ENCODE measurements around the gene SGTA.

SGTA gene

DNA sequence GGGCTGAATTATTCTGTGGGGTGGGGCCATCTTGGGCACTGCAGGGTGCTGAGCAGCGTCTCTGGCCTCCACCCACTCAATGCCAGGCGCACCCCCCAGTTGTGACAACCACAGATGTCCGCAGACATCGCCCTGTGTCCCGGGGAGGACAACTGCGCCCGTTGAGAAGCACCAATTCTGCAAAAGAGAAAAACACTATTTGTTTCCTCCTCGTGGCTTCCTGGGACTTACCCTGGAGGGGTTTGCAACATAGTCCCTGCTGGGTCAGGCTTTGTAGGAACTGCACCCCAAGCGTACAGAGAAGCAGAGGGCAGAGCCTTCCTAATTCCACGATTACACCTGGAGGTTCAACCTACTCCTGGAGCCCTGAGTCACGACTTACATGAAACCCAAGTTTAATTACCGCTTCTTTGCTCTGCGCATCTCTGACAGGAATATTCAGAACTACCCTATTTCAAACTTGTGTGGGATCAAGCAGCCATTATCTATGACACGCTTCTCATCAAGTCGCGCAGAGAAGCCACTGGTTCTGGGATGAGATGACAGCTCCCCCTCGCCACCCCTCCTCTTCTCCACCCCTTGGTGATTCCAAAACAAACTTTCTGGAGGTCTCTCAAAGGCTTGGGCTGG is 32.1 kb downstream of the SGTA start (continued):
- TF ChIP-seq, protein P1, sequence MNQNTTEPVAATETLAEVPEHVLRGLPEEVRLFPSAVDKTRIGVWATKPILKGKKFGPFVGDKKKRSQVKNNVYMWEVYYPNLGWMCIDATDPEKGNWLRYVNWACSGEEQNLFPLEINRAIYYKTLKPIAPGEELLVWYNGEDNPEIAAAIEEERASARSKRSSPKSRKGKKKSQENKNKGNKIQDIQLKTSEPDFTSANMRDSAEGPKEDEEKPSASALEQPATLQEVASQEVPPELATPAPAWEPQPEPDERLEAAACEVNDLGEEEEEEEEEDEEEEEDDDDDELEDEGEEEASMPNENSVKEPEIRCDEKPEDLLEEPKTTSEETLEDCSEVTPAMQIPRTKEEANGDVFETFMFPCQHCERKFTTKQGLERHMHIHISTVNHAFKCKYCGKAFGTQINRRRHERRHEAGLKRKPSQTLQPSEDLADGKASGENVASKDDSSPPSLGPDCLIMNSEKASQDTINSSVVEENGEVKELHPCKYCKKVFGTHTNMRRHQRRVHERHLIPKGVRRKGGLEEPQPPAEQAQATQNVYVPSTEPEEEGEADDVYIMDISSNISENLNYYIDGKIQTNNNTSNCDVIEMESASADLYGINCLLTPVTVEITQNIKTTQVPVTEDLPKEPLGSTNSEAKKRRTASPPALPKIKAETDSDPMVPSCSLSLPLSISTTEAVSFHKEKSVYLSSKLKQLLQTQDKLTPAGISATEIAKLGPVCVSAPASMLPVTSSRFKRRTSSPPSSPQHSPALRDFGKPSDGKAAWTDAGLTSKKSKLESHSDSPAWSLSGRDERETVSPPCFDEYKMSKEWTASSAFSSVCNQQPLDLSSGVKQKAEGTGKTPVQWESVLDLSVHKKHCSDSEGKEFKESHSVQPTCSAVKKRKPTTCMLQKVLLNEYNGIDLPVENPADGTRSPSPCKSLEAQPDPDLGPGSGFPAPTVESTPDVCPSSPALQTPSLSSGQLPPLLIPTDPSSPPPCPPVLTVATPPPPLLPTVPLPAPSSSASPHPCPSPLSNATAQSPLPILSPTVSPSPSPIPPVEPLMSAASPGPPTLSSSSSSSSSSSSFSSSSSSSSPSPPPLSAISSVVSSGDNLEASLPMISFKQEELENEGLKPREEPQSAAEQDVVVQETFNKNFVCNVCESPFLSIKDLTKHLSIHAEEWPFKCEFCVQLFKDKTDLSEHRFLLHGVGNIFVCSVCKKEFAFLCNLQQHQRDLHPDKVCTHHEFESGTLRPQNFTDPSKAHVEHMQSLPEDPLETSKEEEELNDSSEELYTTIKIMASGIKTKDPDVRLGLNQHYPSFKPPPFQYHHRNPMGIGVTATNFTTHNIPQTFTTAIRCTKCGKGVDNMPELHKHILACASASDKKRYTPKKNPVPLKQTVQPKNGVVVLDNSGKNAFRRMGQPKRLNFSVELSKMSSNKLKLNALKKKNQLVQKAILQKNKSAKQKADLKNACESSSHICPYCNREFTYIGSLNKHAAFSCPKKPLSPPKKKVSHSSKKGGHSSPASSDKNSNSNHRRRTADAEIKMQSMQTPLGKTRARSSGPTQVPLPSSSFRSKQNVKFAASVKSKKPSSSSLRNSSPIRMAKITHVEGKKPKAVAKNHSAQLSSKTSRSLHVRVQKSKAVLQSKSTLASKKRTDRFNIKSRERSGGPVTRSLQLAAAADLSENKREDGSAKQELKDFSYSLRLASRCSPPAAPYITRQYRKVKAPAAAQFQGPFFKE (tag by site-specific recombination; IDR thresholded peaks at IDR 0.05; ENCODE audit: borderline replicate concordance) = no peak
- TF ChIP-seq ZNF658 (tag by site-specific recombination; IDR thresholded peaks at IDR 0.05) (no peak), ZBTB1 (tag by site-specific recombination; IDR thresholded peaks at IDR 0.05) (no peak), ZNF768 (tag by site-specific recombination; IDR thresholded peaks at IDR 0.05) (no peak), YY2 (tag by site-specific recombination; IDR thresholded peaks at IDR 0.05) (no peak), ZNF624 (tag by site-specific recombination; IDR thresholded peaks at IDR 0.05) (no peak), ZNF391 (tag by site-specific recombination; IDR thresholded peaks at IDR 0.05; ENCODE audit: borderline replicate concordance, low read depth) (no peak), ZNF24 (tag by site-specific recombination; IDR thresholded peaks at IDR 0.05) (no peak), ZNF544 (tag by site-specific recombination; IDR thresholded peaks at IDR 0.05) (no peak), ZNF2 (tag by site-specific recombination; IDR thresholded peaks at IDR 0.05) (no peak), MYNN (tag by site-specific recombination; IDR thresholded peaks at IDR 0.05; ENCODE audit: borderline replicate concordance) (no peak)
- TF ChIP-seq, protein P2, sequence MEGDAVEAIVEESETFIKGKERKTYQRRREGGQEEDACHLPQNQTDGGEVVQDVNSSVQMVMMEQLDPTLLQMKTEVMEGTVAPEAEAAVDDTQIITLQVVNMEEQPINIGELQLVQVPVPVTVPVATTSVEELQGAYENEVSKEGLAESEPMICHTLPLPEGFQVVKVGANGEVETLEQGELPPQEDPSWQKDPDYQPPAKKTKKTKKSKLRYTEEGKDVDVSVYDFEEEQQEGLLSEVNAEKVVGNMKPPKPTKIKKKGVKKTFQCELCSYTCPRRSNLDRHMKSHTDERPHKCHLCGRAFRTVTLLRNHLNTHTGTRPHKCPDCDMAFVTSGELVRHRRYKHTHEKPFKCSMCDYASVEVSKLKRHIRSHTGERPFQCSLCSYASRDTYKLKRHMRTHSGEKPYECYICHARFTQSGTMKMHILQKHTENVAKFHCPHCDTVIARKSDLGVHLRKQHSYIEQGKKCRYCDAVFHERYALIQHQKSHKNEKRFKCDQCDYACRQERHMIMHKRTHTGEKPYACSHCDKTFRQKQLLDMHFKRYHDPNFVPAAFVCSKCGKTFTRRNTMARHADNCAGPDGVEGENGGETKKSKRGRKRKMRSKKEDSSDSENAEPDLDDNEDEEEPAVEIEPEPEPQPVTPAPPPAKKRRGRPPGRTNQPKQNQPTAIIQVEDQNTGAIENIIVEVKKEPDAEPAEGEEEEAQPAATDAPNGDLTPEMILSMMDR (tag by site-specific recombination; IDR thresholded peaks at IDR 0.05) = no peak

DNA sequence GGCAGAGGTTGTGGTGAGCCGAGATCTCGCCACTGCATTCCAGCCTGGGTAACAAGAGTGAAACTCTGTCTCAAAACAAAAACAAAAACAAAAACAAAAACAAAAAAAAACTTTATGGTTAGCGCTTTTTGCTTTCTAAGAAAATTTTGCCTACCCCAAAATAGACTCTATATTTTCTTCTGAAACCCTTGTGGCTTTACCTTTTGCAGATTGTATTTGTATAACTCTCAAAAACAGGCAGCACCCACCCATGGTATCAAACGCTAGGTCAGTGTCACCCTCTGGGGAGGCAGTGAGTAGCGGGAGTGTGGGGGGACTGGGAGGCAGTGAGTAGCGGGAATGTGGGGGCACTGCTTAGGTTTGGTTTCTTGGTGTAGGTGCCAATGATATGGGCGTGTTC is 35.7 kb downstream of the SGTA start:
- TF ChIP-seq FEZF1 (tag by site-specific recombination; IDR thresholded peaks at IDR 0.05) (no peak), EGR2 (tag by site-specific recombination; IDR thresholded peaks at IDR 0.05; ENCODE audit: low read depth) (0 out of 2 replicates have a peak, but pooled peaks have one; percentile 26)
- H3K36me3 ChIP-seq (ENCODE audit: control insufficient read depth in 2 of 2, insufficient read depth in 1 of 2, low read length in 2 of 2) = no peaks in the 10 kb centered on the region; a peak in 1 of 3 replicates
- no peak overlapping the region for H3K4me3 ChIP-seq (ENCODE audit: low read depth, low read length)
- no peaks in the 10 kb centered on the region for H3K9me3 ChIP-seq (ENCODE audit: control insufficient read depth, insufficient read depth, low read depth, low read length)
- ChIA-PET CTCF (interaction anchor here (0.7 to 3.3 kb wide), 3 partner anchors 8 to 138 kb away, joined by 6 to 54 read pairs (median 8); no protein-coding TSS in a partner anchor), POLR2A (no interaction called here)
- H3K4me1 ChIP-seq (ENCODE audit: control insufficient read depth, insufficient read depth, low read length) = no peaks in the 10 kb centered on the region
- no peak overlapping the region for H3K27ac ChIP-seq (ENCODE audit: extremely low read depth, low read depth, low read length)

DNA sequence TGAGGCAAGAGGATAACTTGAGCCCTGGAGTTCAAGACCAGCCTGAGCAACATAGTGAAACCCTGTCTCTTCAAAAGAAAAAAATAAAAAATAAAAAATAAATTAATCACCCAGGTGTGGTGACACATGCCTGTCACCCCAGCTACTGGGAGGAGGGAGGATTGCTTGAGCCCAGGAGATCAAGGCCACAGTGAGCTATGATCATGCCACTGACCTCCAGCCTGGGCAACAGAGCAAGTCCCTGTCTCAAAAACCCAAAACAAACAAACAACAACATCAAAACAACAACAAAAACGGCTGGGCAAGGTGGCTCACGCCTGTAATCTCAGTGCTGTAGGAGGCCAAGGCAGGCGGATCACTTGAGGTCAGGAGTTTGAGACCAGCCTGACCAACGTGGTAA is 39.0 kb downstream of the SGTA start:
- Histone ChIP-seq H3K27ac (ENCODE audit: extremely low read depth, low read depth, low read length) (no peak overlapping the region), H3K9me3 (ENCODE audit: control insufficient read depth, insufficient read depth, low read depth, low read length) (no peaks in the 10 kb centered on the region), H3K36me3 (ENCODE audit: control insufficient read depth in 2 of 2, insufficient read depth in 1 of 2, low read length in 2 of 2) (no peaks in the 10 kb centered on the region), H3K4me1 (ENCODE audit: control insufficient read depth, insufficient read depth, low read length) (no peaks in the 10 kb centered on the region), H3K4me3 (ENCODE audit: low read depth, low read length) (no peak overlapping the region)
- TF ChIP-seq ZNF302 (tag by site-specific recombination; IDR thresholded peaks at IDR 0.05; ENCODE audit: low read depth) (no peak), MEIS1 (CRISPR knock-in tag; IDR thresholded peaks at IDR 0.05; ENCODE audit: borderline replicate concordance) (no peak), ZFP37 (tag by site-specific recombination; IDR thresholded peaks at IDR 0.05) (no peak), ZBTB20 (tag by site-specific recombination; IDR thresholded peaks at IDR 0.05) (no peak), ZFP41 (tag by site-specific recombination; IDR thresholded peaks at IDR 0.05; ENCODE audit: borderline replicate concordance) (no peak)
- POLR2A ChIA-PET = no interaction called here
- CTCF ChIA-PET = no interaction called here
